Activated CD4-positive, alpha-beta T cell treated with anti-CD3 and anti-CD28 coated beads, Interleukin-10, Interleukin-2, amounts not matched to agents 100 ng/mL and 50 ng/mL, durations not matched to agents 16 hours and 8 hours (primary cell): ENCODE measurements around the gene FCAR.
"Not testable (repeated sequence)": the region's sequence is repeated elsewhere in the genome, so short reads cannot be mapped to it uniquely, and the experiment has no call there.

ENCODE experiments used
- DNase-seq: peaks from one replicate; pipeline ENCODE4 v3.0.0-alpha.2; 2020

The FCAR gene

GRCh38 chr19:54873990-54874389 is at the start of gene FCAR:
TSS of gene FCAR (plus strand) at chr19:54874235. CDS start at chr19:54874290, 55 bp downstream.
- DNase-seq = no peak

- DNase-seq = not testable (repeated sequence)
These were observed 49.6 kb upstream of the FCAR start for GRCh38 chr19:54824416-54824815.

- not testable (repeated sequence) for DNase-seq
These were observed 48.7 kb upstream of the FCAR start for GRCh38 chr19:54825326-54825725.

- DNase-seq = not testable (repeated sequence)
These were observed 46.0 kb upstream of the FCAR start for GRCh38 chr19:54828064-54828463.

GRCh38 chr19:54832496-54832895 is 41.5 kb upstream of the FCAR start, which contains the start of gene KIR2DS4:
TSS of gene KIR2DS4 (plus strand) at chr19:54832676.
- not testable (repeated sequence) for DNase-seq

GRCh38 chr19:54835126-54835525 is 38.9 kb upstream of the FCAR start:
- not testable (repeated sequence) for DNase-seq

- DNase-seq = not testable (repeated sequence)
These were observed 36.5 kb upstream of the FCAR start for GRCh38 chr19:54837522-54837921.

GRCh38 chr19:54843171-54843570 is 30.9 kb upstream of the FCAR start:
- DNase-seq = not testable (repeated sequence)

GRCh38 chr19:54850061-54850640 is 23.9 kb upstream of the FCAR start, which contains the start of gene KIR3DL2:
TSS of gene KIR3DL2 (plus strand) at chr19:54850443. CDS start at chr19:54850476, 33 bp downstream.
- not testable (repeated sequence) for DNase-seq

GRCh38 chr19:54850930-54851329 is 23.1 kb upstream of the FCAR start:
- DNase-seq = no peak

- no peak for DNase-seq
These were observed 22.7 kb upstream of the FCAR start for GRCh38 chr19:54851353-54851752.

GRCh38 chr19:54855241-54855640 is 18.8 kb upstream of the FCAR start:
- DNase-seq = not testable (repeated sequence)

- DNase-seq = not testable (repeated sequence)
These were observed 15.6 kb upstream of the FCAR start for GRCh38 chr19:54858476-54858875.

- DNase-seq = not testable (repeated sequence)
These were observed 14.6 kb upstream of the FCAR start for GRCh38 chr19:54859421-54859820.

GRCh38 chr19:54863459-54863858 is 10.6 kb upstream of the FCAR start:
- not testable (repeated sequence) for DNase-seq

GRCh38 chr19:54871696-54872095 is 2.3 kb upstream of the FCAR start:
- no peak for DNase-seq

GRCh38 chr19:54875506-54875905 is 1.5 kb downstream of the FCAR start:
- no peak for DNase-seq

GRCh38 chr19:54877471-54877870 is 3.4 kb downstream of the FCAR start:
- DNase-seq = no peak

GRCh38 chr19:54881884-54882283 is 7.8 kb downstream of the FCAR start:
- no peak for DNase-seq

- DNase-seq = peak; percentile 44
These were observed 8.7 kb downstream of the FCAR start for GRCh38 chr19:54882758-54883157.

GRCh38 chr19:54883228-54883627 is 9.2 kb downstream of the FCAR start:
- no peak for DNase-seq

GRCh38 chr19:54888239-54888638 is 14.2 kb downstream of the FCAR start:
- DNase-seq = no peak

- no peak for DNase-seq
These were observed 15.5 kb downstream of the FCAR start for GRCh38 chr19:54889566-54889965.

- DNase-seq = no peak
These were observed 19.4 kb downstream of the FCAR start for GRCh38 chr19:54893406-54893805.

- DNase-seq = not testable (repeated sequence)
These were observed 20.1 kb downstream of the FCAR start for GRCh38 chr19:54894106-54894505.
